GM21717 (cell line): ENCODE measurements around the gene IL11.

Experiments used
- ATAC-seq: cut with Tn5 transposase; IDR thresholded peaks from one replicate; pipeline ENCODE4 v1.9.1; 2021; ENCODE audit warnings: mild to moderate bottlenecking, moderate library complexity; ENCODE audit not compliant: unreplicated experiment

IL11 gene

GRCh38 chr19:55373993-55374757 is 3.9 kb upstream of the IL11 start:
- no peak for ATAC-seq

GRCh38 chr19:55373306-55373992 is 3.2 kb upstream of the IL11 start:
- ATAC-seq = no peak

DNA sequence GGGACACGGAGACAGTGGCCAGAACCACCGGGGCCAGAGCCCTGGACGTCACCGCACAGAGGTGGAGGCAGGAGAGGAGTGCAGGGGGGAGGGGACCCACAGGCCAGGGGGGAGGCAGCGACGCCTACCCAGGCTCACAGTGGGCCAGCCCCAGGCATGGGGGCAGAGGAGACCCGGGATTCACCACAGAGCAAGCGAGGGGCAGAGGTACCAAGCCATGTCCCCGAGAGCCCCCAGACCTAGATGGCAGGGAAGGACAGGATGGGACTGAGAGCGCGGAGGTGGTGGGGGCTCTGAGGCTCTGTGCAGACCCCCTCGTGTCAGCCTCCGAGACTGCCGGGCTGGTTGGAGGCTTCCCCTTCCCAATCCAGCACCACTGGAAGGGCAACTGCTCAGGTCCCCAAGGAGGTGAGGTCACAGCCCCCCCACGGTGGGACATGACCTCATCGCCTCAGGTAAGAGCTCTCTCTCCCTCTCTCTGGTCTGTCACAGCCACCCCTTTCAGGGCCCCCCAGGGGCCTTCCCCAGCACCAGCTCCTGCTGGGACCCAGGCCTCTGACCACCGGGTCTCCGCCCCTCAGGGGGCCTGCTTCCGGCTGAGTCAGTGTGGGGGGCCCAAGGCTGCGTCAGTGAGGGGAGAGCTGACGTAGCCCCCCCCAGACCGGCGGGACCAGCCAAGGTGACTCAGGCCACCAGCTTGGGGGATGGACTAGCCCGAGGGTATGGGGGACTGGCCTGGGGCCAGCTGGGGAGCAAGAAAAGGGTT is 2.2 kb upstream of the IL11 start:
- ATAC-seq = no peak

- ATAC-seq = no peak
These were observed 484 bp downstream of the IL11 start for GRCh38 chr19:55369653-55370304.

DNA sequence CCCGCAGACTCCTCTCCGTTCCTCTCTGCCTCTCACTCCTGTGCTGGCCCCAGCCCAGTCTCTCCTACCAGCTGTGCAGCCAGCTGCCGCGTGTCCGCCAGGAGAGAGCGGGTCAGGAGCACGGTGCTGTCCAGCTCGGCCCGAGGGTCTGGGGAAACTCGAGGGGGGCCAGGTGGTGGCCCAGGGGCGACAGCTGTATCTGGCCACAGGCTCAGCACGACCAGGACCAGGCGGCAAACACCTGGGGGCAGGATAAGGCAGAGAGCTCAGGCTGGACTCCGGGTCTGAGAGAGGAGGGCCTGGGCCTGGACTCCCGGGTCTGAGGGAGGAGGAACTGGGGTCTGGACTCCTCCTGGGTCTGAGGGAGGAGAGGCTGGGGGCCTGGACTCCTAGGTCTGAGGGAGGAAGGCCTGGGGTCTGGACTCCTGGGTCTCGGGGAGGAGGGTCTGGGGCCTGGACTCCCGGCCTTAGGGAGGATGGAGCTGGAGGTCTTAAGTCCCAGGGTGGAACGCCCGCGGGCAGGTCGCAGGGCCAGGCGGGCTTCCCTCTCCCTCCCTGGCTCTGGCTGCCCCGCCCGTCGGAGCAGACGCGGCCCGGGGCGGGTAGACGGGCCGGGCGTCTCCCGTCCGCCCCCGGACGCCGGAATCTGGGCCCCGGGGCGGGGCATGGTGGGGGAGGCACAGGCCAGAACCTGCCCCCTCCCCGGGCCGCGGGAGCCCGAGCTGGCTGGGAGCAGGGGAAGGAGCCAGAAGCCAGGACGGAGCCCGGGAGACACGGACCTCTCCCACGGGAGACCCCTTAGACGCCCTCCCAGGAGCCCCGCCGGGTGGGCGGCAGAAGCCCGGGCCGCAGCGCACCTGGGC is 1.3 kb downstream of the IL11 start:
- no peak for ATAC-seq

DNA sequence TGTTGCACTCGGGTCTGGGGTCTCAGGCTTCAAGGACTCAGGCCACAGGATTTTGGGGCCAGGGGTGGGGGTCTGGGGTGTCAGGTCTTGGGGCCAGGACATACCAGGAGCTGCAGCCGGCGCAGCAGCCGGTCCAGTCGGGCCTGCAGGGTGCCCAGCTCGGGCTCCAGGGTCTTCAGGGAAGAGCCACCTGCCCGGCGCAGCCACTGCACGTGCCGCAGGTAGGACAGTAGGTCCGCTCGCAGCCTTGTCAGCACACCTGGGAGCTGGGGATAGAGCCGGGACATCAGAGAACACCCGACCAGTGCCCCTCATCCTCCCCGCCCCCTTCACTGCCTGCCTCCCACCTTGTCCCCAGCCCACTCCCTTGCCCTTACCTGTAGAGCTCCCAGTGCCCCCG is 2.2 kb downstream of the IL11 start:
- ATAC-seq = no peak

DNA sequence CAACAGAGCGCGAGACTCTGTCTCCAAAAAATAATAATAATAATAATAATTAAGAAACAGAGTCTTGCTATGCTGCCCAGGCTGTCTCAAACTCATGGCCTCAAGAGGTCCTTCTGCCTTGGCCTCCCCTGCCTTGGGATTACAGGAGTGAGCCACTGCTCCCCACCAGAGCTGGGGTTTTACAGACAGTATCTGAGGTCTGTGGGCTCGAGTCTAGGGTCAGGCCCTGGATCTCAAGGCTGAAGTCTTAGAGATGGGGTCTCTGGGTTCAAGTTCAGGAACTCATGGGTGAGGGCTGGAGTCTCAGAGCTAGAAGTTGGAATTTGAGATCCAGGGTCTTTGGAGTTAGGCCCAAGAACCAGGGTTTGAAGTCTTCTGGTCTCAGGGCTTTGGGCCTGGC is 3.5 kb downstream of the IL11 start:
- no peak for ATAC-seq

DNA sequence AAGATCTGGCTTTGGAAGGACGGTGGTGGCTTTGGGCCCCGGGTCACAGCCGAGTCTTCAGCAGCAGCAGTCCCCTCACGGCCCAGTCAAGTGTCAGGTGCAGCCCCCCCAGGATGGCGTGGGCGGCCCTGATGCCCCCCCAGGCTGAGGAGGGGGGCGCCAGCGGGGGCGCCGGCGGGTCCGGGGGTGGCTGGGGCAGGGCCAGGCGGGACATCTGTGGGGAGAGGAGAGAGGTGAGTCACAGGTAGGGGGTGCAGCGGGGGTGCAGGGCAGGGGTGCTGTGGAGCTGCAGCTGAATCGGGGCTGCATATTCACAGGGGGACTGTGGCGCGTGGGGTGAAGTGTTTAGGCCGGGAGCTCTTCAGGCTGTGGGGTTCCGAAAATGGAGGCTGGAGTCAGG is 4.3 kb downstream of the IL11 start:
- no peak for ATAC-seq

DNA sequence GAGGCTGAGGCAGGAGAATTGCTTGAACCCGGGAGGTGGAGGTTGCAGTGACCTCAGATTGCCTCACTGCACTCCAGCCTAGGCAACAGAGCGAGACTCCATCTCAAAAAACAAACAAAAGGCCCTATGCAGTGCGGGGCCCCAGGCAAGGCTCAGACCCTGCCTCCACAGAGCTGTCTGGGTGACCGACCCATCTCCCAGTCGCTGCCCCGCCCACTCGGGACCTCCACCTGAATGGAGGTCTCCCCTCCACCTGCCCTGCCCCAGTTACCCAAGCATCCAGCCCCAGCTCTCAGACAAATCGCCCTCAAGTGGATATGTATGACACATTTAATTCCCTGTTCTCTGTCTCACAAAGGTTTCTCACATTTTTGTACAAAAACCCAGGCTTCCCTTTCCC is 5.0 kb downstream of the IL11 start:
- ATAC-seq = no peak

- ATAC-seq = no peak
These were observed 7.1 kb downstream of the IL11 start, which contains the start of gene GARIN5B for GRCh38 chr19:55362990-55363716. GARIN5B (minus strand) TSS chr19:55363260; CDS start chr19:55363066, 194 bp downstream.

DNA sequence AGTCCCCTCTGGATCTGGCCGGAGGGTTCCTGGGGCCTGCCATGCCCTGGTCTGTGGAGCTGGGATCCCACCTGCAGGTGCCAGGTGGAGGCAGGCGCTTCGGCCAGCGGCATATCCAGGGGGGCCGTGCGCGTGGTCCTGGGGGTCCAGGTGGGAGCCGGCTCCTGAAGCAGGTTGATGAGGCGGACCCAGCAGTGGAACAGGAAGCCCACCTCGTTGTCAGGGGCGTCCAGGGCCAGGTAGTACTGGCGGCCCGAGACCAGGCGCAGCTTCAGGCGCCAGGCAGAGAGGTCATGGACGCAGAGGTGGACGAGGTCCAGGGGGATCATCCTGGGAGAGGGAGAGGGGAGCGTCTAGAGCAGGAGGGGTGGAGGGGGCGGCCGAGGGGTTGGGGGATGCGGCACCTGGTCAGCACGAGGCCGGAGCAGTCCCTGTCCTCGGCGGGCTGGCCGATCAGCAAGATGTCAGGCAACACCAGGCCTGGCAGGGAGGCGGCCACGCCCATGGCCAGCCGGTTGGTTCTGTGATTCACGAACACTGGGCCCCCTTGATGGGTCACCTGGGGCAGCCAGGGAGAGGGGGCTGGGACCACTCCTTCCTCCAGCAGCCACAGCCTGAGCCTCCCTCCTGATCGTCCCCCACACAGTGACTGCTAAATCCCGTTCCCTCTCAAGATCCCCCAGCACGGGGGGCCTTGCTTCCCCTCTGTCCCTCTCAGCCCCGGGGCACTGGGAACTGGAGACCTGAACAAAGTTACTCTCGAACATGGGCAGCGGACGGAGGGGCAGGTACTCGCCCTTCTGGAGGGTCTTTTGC is 7.9 kb downstream of the IL11 start:
- ATAC-seq = no peak

DNA sequence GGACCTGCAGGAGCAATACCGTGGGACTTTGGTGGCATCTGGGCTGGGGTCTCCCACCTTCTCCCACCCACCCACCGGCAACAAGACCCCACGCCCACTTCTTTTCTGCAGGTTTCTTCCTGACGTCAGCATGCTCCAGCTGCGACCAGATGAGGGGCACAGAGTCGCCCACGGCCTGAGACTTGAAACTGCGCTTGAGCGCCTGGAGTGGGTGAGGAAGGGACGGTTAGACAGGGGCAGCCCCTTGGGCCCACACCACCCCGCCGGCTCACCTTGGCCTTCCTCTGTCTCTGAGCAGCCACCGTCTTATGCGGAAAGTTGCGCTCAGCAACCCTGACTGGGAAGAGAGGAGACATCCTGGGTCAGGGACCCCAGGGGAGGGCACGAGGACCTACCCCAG is 9.4 kb downstream of the IL11 start:
- ATAC-seq = no peak

DNA sequence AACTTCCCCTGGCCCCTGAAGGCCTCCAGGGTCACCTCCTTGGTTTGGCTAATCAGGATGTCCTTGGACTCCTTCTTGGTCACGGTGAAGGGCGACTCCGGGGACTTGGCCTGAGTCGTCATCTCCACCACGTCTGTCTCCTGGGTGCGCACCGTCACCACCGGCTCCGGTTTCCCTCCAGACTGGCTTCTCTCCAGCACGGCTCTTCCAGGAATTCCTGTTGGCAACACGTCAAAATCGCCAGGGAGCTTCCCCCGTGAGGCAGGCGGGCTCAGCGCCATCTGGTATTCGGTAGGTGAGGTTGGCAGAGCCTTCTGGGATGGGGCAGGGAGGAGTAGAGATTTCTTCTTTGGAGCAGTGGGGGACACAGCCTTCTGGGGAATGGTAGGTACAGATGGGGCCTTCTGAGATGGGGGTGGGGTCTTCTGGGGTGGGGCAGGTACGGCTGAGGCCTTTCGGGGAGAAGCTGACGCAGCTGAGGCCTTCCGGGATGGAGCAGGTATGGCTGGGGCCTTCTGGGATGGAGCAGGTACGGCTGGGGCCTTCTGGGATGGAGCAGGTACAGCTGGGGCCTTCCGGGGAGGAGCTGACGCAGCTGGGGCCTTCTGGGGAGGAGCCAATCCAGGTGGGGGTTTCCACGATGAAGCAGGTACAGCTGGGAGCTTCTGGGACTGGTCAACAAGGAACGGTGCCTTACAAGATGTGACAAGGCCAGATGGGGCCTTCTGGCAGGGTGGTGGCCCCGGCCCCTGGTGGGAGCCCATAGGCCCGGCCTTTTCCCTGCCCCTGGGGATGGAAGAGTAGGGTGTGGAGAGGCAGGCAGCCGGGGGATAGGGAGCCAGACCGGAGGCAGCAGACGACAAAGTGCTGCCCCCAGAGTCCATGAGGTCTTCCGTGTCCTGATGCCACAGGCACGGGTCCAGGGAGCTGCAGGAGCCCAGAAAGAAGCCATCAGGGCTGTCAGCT is 11.0 kb downstream of the IL11 start:
- no peak for ATAC-seq

DNA sequence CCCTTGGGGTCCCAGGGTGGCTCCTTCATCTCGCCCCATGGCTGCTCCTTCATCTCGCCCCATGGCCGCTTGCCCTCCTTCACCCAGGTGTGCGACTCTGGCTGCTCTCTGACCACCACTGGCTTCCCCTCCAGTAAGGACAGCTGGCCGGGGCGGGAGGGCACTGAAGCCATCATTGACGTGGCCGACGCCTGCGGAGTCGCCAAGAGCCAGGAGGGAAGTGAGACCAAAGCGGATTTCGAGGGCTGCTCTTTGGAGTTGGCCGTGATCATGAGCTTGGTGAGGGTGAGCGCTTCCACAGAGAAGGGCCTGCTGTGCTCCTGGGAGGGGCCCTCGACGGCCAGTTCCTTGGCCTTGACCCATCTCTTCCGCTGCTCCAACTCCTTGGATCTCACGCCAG is 11.8 kb downstream of the IL11 start:
- no peak for ATAC-seq

- no peak for ATAC-seq
These were observed 14.9 kb downstream of the IL11 start for GRCh38 chr19:55355213-55355821.

DNA sequence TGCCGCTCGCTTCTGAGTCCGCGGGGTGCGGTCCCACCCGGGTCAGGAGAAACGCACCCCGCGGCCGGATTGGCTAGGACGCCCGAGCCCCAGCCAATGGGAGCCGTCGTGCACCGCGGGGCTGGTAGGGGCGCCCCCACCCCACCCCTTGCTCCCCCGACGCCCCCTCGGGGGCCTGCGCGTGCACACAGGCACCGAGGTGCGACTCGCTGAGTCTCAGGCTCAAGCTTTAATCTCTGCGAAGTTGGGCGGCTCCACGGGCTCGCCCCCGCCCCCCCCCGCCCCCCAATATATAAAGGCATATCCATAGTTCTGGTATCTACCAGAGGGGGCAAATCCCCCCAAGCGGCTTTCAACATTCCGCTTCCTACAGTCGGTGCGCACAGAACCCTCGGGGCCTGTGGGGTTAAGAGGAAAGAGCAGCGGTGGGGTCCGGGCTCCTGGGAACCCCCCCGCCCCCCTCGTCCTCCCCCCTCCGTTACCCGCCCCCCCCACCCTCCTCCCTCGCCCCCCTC is 15.5 kb downstream of the IL11 start, which contains the start of gene COX6B2:
Gene COX6B2, minus strand, starts transcription at position 22 of the 515 bp plus-strand sequence. CDS start 198 bp downstream, outside the sequence.
- ATAC-seq = no peak
